Left colon (tissue), 2 donors: Measurements from ENCODE around the gene KRT2. TPM values are rescaled to one million over a fixed set of nuclear protein-coding genes. Genes with fewer than 3 reads are reported as not detected.

Experiments
- ATAC-seq: fragments of 200-7000 bp; cut with Tn5 transposase; one replicate; pipeline ENCODE4 v1.9.1; 2020; ENCODE audit warnings: mild to moderate bottlenecking, moderate library complexity
- DNase-seq, 2 donors: peaks; one replicate each; pipeline ENCODE4 v3.0.0-alpha.2; 2020
- intact Hi-C, 2 donors: fragments of 100-400 bp; cut with DNase I in 1 of 2; cut with micrococcal nuclease in 1 of 2; formaldehyde crosslinking; loops; one replicate each; pipeline versions ENCODE4 v1.11.2 to v1.14.0; 2022; cut with DNase I, micrococcal nuclease
- total RNA-seq, 2 donors: library from RNA; stranded (reverse); fragmentation: NEBNext Ultra II Directional; extraction: Animal tissue kit (Norgen Biotek cat#: 25700); gene quantifications; one replicate each; pipeline ENCODE4 v1.2.1, GENCODE V29; 2021
- donor health status: DM: no; HTN: no; CAD: no.
- donor health status: DM: yes; HTN: yes; CAD: no.

Gene KRT2
- total RNA-seq, 2 donors from 2014 or later: not detected

- DNase-seq (no peak), ATAC-seq (no peak)
- intact Hi-C loops: no loop called here
Observed at GRCh38 chr12:52629281-52630007, 22.6 kb downstream of the KRT2 start.

GRCh38 chr12:52628841-52629240, 23.2 kb downstream of the KRT2 start:
- ATAC-seq (no peak), DNase-seq (no peak)
- intact Hi-C loops: no loop called here

GRCh38 chr12:52628111-52628507, 23.9 kb downstream of the KRT2 start:
- no peak for ATAC-seq
- intact Hi-C loops: no loop called here
- DNase-seq: no peak

GRCh38 chr12:52627395-52628110, 24.5 kb downstream of the KRT2 start:
- ATAC-seq: no peak
- intact Hi-C loops: no loop called here
- DNase-seq: no peak

- intact Hi-C loops: no loop called here
- no peak for ATAC-seq
- DNase-seq: no peak
Observed at GRCh38 chr12:52622349-52622748, 29.7 kb downstream of the KRT2 start.

DNA sequence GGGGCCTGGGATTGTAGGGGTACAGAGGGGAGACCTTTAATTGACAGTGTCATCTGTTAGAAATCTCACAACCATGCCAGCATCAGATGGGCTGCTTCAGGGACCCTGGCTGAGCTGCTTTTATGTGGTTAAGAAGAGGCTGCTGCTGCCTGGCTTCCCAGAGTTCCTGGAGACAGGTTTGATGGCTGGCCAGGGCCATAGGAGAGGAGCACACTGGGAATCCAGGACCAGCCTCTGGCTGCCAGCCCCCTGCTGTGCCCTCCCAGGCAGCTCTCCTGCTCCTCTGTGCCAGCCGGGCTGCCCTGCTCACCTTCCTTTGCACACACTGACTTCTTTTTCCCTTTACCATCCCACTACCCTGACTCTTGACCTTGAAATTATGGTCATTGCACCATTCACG, 33.1 kb downstream of the KRT2 start:
- intact Hi-C loops: no loop called here
- no peak for ATAC-seq
- DNase-seq: no peak

- ATAC-seq: no peak
- DNase-seq: no peak
- intact Hi-C loops: no loop called here
Observed at GRCh38 chr12:52618216-52618615, 33.8 kb downstream of the KRT2 start, which contains the start of gene KRT73. Gene KRT73, minus strand, starts transcription at chr12:52618559. Its CDS starts 35 bp downstream, at chr12:52618524.

GRCh38 chr12:52617403-52617785, 34.6 kb downstream of the KRT2 start:
- intact Hi-C loops: no loop called here
- no peak for DNase-seq

GRCh38 chr12:52616680-52617402, 35.2 kb downstream of the KRT2 start:
- intact Hi-C loops: no loop called here
- no peak for DNase-seq
- no peak for ATAC-seq

More at GRCh38 chr12:52617403-52617785, 34.6 kb downstream of the KRT2 start:
- no peak for ATAC-seq

DNA sequence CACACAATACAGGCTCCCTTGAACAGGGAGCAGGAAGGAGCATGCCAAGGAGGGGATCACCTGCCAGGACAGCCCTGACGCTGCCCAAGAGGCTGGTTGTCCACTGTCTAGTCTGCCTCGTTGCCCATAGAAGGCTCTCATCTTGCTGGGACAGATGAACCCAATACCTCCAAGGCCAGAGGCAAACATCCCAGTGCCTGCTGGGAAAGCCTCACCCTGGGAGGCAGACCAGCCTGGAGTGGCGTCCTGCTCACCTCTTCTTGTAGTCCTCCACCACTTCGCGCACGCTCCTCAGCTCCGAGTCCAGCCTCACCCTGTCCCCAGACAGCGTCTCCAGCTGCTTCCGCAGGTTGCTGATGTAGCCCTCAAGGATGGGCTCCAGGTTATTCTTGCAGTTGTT, 36.1 kb downstream of the KRT2 start:
- DNase-seq (no peak), ATAC-seq (no peak)
- intact Hi-C loops: no loop called here

DNA sequence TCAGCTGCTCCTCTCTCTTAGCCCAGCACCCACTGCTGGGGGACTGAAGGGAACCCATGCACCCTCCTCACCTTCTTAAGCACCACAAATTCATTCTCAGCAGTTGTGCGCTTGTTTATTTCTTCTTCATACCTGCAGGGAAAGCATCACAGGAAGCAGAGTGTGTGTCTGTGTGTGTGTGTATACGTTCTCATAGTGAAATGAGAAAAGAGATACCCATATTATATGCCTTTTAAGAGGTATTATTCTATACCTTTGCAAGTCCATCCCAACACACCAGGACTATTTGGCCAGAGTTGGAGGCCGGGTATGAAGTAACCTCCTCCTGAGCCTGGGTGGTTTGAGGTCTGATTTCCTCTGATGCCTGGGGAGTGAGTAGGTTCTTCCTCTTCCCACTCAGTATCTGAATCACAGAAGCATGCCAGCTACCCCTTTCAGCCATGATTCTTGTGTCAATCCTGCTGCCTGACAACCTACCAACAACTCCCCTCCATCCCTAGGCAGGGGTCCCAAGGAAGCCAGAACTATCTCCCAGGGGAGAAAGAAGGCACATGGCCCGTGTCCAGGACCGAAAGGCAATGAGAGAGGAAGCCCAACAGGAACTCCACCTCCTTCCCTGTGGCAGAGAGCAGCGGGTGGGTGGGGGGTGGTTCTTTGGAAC, 36.7 kb downstream of the KRT2 start:
- intact Hi-C loops: no loop called here
- DNase-seq (no peak), ATAC-seq (no peak)

DNA sequence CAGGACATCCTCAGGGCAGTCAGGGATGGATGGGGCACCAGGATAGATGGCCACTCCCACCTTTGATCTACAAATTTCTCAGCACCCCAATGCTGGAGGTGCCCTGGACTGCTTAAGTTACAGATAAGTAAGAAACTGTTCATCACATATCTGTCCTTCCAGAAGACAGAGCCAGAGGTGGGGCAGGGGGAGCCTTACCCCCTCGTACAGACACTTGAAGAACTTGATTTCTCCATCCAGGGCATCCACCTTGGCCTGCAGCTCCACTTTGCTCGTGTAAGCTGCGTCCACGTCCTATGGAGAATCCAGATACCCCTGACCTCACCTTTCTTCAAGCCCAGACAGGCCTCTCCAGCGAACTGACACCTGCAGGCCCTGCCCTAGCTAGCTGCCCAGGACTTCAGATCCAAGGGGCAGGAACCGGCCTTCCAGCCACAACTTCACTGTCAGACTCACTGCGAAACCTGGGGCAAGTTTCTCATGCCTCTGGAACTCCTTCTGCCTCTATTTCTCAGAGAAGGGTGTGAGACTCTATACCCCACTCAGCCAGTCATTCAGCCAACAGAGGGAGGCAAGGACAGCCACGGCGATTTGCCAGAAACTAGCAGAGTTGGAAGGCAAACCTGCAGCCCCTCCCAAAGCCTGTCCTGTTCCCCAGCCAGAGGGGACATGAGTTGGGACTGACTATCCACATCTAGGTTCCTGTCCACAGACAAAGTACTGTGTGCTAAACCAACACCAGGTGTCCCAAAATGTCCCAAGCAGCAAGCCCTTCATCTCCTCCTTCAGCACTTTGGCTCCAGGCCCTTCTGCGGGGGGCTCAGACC, 37.4 kb downstream of the KRT2 start:
- no peak for ATAC-seq
- DNase-seq: no peak
- intact Hi-C loops: no loop called here

DNA sequence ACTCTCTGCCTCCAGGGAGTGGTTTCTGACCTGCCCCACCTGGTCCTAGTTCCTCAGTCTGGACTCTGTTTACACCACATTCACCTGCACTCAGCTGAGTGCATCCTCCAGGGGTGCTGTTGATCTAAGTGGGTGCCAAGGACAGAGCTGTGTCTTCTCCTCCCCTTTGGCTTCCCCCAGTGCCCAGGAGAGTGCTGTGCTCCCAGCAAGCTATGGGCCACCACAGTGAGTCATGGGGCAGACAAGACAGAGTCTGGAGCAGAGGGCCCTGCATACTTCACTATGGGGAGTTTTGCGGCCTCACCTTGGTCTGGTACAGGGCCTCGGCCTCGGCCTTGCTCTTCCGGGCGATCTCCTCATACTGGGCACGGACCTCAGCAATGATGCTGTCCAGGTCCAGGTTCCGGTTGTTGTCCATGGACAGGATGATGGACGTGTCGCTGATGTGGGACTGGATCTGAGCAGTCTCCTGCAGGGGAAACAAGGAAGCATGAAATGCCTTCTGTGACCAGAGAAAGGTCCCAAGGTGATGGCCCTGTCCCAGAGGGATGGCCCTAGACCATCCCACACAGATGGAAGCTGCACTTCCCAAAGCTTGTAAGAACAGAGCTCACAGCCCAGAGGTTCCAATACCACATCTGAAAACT, 38.5 kb downstream of the KRT2 start:
- intact Hi-C loops: no loop called here
- DNase-seq (no peak), ATAC-seq (no peak)

GRCh38 chr12:52612431-52613383, 39.3 kb downstream of the KRT2 start:
- intact Hi-C loops: no loop called here
- ATAC-seq (no peak), DNase-seq (no peak)

DNA sequence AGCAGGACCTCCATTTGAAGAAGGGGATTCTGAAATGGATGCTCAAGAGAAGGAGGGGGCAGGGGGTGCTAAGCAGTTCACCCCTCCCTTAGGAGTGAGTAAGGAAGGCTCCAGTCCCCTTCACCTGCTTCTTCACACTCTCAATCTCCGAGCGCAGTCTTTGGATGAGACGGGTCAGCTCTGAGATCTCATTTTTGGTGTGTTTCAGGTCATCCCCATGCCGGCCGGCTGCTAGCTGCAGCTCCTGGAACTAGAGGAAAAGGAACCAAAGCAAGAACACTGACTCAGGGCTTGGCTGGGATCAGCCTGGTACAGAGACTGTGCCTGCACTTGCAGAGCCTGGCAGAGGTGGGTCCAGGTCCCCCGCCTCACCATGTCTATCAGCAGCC, 40.9 kb downstream of the KRT2 start:
- no peak for ATAC-seq
- DNase-seq: no peak
- intact Hi-C loops: no loop called here

DNA sequence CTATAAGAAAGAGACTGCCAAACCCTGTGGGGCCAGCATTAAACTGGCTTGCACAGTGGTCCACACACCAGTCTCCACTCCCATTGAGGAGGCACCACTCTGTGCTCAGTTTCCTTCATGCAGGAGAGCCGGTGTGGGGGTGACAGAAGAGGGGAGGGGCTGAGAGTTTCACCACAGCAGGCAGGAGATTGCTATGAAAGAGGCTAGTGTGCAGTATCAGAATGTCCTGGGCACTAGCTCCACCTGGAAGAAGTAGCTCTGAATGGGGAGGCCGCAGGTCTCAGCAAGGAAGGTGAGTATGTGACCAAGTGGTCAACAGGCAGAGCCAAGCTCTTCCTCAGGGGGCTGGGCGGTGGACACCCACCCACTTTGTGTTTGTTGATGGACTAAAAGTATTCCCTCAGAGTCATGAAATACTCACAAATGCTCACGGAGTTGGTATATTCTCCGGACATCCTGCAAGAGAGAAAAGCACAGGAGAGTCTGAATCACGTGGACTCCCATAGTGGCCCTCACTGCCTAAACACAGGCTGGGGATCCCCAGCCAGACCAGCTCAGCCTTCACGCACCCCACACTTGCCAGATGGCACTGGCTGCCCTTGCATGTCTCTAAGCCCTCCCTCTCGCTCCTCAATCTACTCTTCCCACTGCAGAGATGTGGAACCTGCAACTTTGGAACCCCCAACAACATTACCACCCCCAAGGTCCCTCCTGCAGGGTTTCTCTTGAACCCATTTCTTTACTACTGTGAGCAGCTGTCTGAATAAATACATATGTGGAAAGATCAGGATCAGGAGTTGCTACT, 43.0 kb downstream of the KRT2 start:
- intact Hi-C loops: no loop called here
- DNase-seq: no peak
- no peak for ATAC-seq
